MM.1S (cell line): Measurements from ENCODE around the gene NPC2.

Experiments used
- DNase-seq: peaks from one replicate; pipeline ENCODE4 v3.0.0-alpha.2; 2015
- H2AFZ ChIP-seq: fragments of 300-600 bp; sonication (generic); 2 replicates; pipeline ENCODE4 v1.6.0; 2016; ENCODE audit warnings: antibody characterized with exemption, low read length
- H3F3A ChIP-seq: fragments of 300-600 bp; sonication (generic); 2 replicates; pipeline ENCODE4 v1.6.1; 2016; ENCODE audit warnings: mild to moderate bottlenecking, antibody characterized with exemption, low read length, moderate library complexity, mixed read lengths; ENCODE audit not compliant: insufficient read depth
- H3K27ac ChIP-seq: fragments of 300-600 bp; sonication (generic); 2 replicates; pipeline ENCODE4 v1.5.1; 2016; ENCODE audit warnings: mild to moderate bottlenecking, low read length
- H3K27me3 ChIP-seq: fragments of 300-600 bp; sonication (generic); replicated peaks from 2 replicates; pipeline ENCODE4 v1.6.0; 2016; ENCODE audit warnings: low read length; ENCODE audit not compliant: insufficient read depth
- H3K36me3 ChIP-seq: fragments of 300-600 bp; sonication (generic); replicated peaks from 2 replicates; pipeline ENCODE4 v1.6.1; 2016; ENCODE audit warnings: mild to moderate bottlenecking, low read length, mixed read lengths; ENCODE audit not compliant: insufficient read depth
- H3K4me1 ChIP-seq: fragments of 300-600 bp; sonication (generic); 2 replicates; pipeline ENCODE4 v1.6.1; 2016; ENCODE audit warnings: low read length, mixed read lengths
- H3K4me2 ChIP-seq: fragments of 300-600 bp; sonication (generic); 2 replicates; pipeline ENCODE4 v1.6.0; 2016; ENCODE audit warnings: low read depth, low read length
- H3K4me3 ChIP-seq: fragments of 300-600 bp; sonication (generic); 2 replicates; pipeline ENCODE4 v1.5.1; 2016; ENCODE audit warnings: low read length, mixed read lengths
- H3K79me2 ChIP-seq: fragments of 300-600 bp; sonication (generic); 2 replicates; pipeline ENCODE4 v1.6.1; 2016; ENCODE audit warnings: mixed run types, low read length, mixed read lengths
- H3K9ac ChIP-seq: fragments of 300-600 bp; sonication (generic); 2 replicates; pipeline ENCODE4 v1.6.1; 2016; ENCODE audit warnings: low read length, mixed read lengths
- H3K9me2 ChIP-seq: fragments of 300-600 bp; sonication (generic); replicated peaks from 2 replicates; pipeline ENCODE4 v1.6.1; 2016; ENCODE audit warnings: mild to moderate bottlenecking, low read length, mixed read lengths; ENCODE audit not compliant: insufficient read depth
- H3K9me3 ChIP-seq: fragments of 300-600 bp; sonication (generic); replicated peaks from 2 replicates; pipeline ENCODE4 v1.6.1; 2016; ENCODE audit warnings: mild to moderate bottlenecking, low read length, mixed read lengths; ENCODE audit not compliant: insufficient read depth
- H4K20me1 ChIP-seq: fragments of 300-600 bp; sonication (generic); 2 replicates; pipeline ENCODE4 v1.6.1; 2016; ENCODE audit warnings: mild to moderate bottlenecking, low read length, moderate library complexity, mixed read lengths; ENCODE audit not compliant: insufficient read depth
- CTCF ChIP-seq: fragments of 300-600 bp; sonication (generic); IDR thresholded peaks from 2 replicates; pipeline ENCODE4 v1.5.1; 2016; ENCODE audit warnings: antibody characterized with exemption, low read length, mixed read lengths
- EZH2 ChIP-seq: fragments of 300-600 bp; sonication (generic); optimal IDR thresholded peaks from 2 replicates; pipeline ENCODE3; 2017; ENCODE audit warnings: low read depth, mild to moderate bottlenecking, antibody characterized with exemption, low read length, mixed read lengths
- EZH2phosphoT487 ChIP-seq: fragments of 300-600 bp; sonication (generic); IDR thresholded peaks from 2 replicates; pipeline ENCODE4 v1.6.1; 2018; ENCODE audit warnings: antibody characterized with exemption, low read length

NPC2 gene

GRCh38 chr14:74519316-74520074, 26.4 kb upstream of the NPC2 start:
- no peaks in the 10 kb centered on the region for H3K36me3 ChIP-seq
- no peaks in the 10 kb centered on the region for H3F3A ChIP-seq
- H3K27ac ChIP-seq, result no peak overlapping the region
- H3K9ac ChIP-seq, result no peak overlapping the region
- no peaks in the 10 kb centered on the region for H3K9me2 ChIP-seq
- H4K20me1 ChIP-seq, result no peaks in the 10 kb centered on the region
- no peaks in the 10 kb centered on the region for H3K4me1 ChIP-seq
- H3K4me3 ChIP-seq, result no peak overlapping the region
- DNase-seq, result no peak
- no peak overlapping the region for H2AFZ ChIP-seq
- H3K9me3 ChIP-seq, result no peaks in the 10 kb centered on the region
- H3K4me2 ChIP-seq, result no peak overlapping the region
- TF ChIP-seq CTCF, result no peak
- TF ChIP-seq EZH2, result no peak
- TF ChIP-seq EZH2phosphoT487, result no peak
- peaks cover 55% of the 10 kb centered on the region for H3K27me3 ChIP-seq
- no peaks in the 10 kb centered on the region for H3K79me2 ChIP-seq

- H3K9me3 ChIP-seq, result no peaks in the 10 kb centered on the region
Observed at GRCh38 chr14:74518221-74518620, 25.1 kb upstream of the NPC2 start.

GRCh38 chr14:74517731-74518130, 24.6 kb upstream of the NPC2 start:
- no peaks in the 10 kb centered on the region for H4K20me1 ChIP-seq
- H3K9me3 ChIP-seq, result no peaks in the 10 kb centered on the region
- H3K4me2 ChIP-seq, result no peak overlapping the region
- no peak overlapping the region for H2AFZ ChIP-seq
- H3K27ac ChIP-seq, result no peak overlapping the region
- DNase-seq, result no peak
- no peaks in the 10 kb centered on the region for H3K9me2 ChIP-seq
- H3K9ac ChIP-seq, result no peak overlapping the region
- H3K4me3 ChIP-seq, result no peak overlapping the region
- no peaks in the 10 kb centered on the region for H3K4me1 ChIP-seq
- H3K27me3 ChIP-seq, result peaks cover 62% of the 10 kb centered on the region
- H3K36me3 ChIP-seq, result no peaks in the 10 kb centered on the region
- TF ChIP-seq EZH2phosphoT487, result no peak
- no peak for TF ChIP-seq EZH2
- TF ChIP-seq CTCF, result no peak
- H3F3A ChIP-seq, result no peaks in the 10 kb centered on the region
- no peaks in the 10 kb centered on the region for H3K79me2 ChIP-seq

More at GRCh38 chr14:74518221-74518620, 25.1 kb upstream of the NPC2 start:
- Histone ChIP-seq H2AFZ (no peak overlapping the region), H3K27ac (no peak overlapping the region), H3K9ac (no peak overlapping the region), H3K9me2 (no peaks in the 10 kb centered on the region), H3K79me2 (no peaks in the 10 kb centered on the region), H4K20me1 (no peaks in the 10 kb centered on the region), H3K4me1 (no peaks in the 10 kb centered on the region), H3K27me3 (peaks cover 57% of the 10 kb centered on the region), H3K36me3 (no peaks in the 10 kb centered on the region), H3F3A (no peaks in the 10 kb centered on the region), H3K4me2 (no peak overlapping the region), H3K4me3 (no peak overlapping the region)
- DNase-seq, result no peak
- TF ChIP-seq EZH2 (no peak), CTCF (no peak), EZH2phosphoT487 (no peak)
